Endodermal cell (in vitro differentiated cells): ENCODE data around the gene NUDT19. TPM values are rescaled to one million over a fixed set of nuclear protein-coding genes. Genes with fewer than 3 reads are reported as not detected.

Source experiments
- DNase-seq: peaks from one replicate; pipeline ENCODE4 v3.0.0-alpha.2; 2017
- H3K27ac ChIP-seq: 2 replicates; pipeline ENCODE4 v1.5.1; 2013; ENCODE audit warnings: mild to moderate bottlenecking, low read depth, low read length, moderate library complexity
- H3K27me3 ChIP-seq: 2 replicates; pipeline ENCODE4 v1.6.1; 2013; ENCODE audit warnings: mild to moderate bottlenecking, low read length, moderate library complexity; ENCODE audit not compliant: insufficient read depth, control insufficient read depth, poor library complexity, severe bottlenecking
- H3K36me3 ChIP-seq: 2 replicates; pipeline ENCODE4 v1.7.0; 2013; ENCODE audit warnings: mild to moderate bottlenecking, low read length, moderate library complexity; ENCODE audit not compliant: control insufficient read depth, insufficient read depth
- H3K4me1 ChIP-seq: one replicate; pipeline ENCODE4 v1.7.0; 2013; ENCODE audit warnings: low read length; ENCODE audit not compliant: control insufficient read depth, insufficient read depth
- H3K4me3 ChIP-seq: 2 replicates; pipeline ENCODE4 v1.5.1; 2013; ENCODE audit warnings: mild to moderate bottlenecking, low read length, moderate library complexity
- H3K9ac ChIP-seq: 2 replicates; pipeline ENCODE4 v1.6.1; 2013; ENCODE audit warnings: mild to moderate bottlenecking, low read length, moderate library complexity; ENCODE audit not compliant: poor library complexity, severe bottlenecking; ENCODE audit errors: extremely low read depth
- H3K9me3 ChIP-seq: 2 replicates; pipeline ENCODE4 v1.6.1; 2013; ENCODE audit warnings: mild to moderate bottlenecking, low read length, moderate library complexity; ENCODE audit not compliant: control insufficient read depth
- H3K27ac Mint-ChIP-seq: 2 replicates; pipeline ENCODE4 v1.8.0; 2020; ENCODE audit warnings: mixed read lengths
- H3K27me3 Mint-ChIP-seq: 2 replicates; pipeline ENCODE4 v1.8.0; 2021; ENCODE audit warnings: mild to moderate bottlenecking, mixed read lengths; ENCODE audit not compliant: insufficient read depth
- H3K36me3 Mint-ChIP-seq: 2 replicates; pipeline ENCODE4 v1.8.0; 2020; ENCODE audit warnings: low read depth, mixed read lengths
- H3K4me1 Mint-ChIP-seq: 2 replicates; pipeline ENCODE4 v1.8.0; 2020; ENCODE audit warnings: mixed read lengths
- H3K4me3 Mint-ChIP-seq: 2 replicates; pipeline ENCODE4 v1.8.0; 2020; ENCODE audit warnings: mild to moderate bottlenecking, moderate library complexity, mixed read lengths
- H3K9me3 Mint-ChIP-seq: 2 replicates; pipeline ENCODE4 v1.8.0; 2020; ENCODE audit warnings: mild to moderate bottlenecking, mixed read lengths
- CTCF ChIP-seq: fragments of 200-600 bp; sonication (generic); conservative IDR thresholded peaks from 2 replicates; pipeline ENCODE4 v1.5.0; 2021; ENCODE audit warnings: antibody characterized with exemption, mild to moderate bottlenecking
- WGBS, 2 experiments: methylation state at CpG; one replicate each; pipeline versions ENCODE4 v1.1.5 to v1.1.7; 2013; ENCODE audit warnings: missing lambda C conversion rate in 2 of 2, mixed read lengths in 1 of 2; ENCODE audit not compliant: insufficient coverage in 1 of 2, insufficient read length in 1 of 2; 5-methylcytosine and 5-hydroxymethylcytosine counted together
- long read RNA-seq, 4 experiments: library from polyadenylated mRNA in 2 of 4; library from RNA in 1 of 4; library from capped mRNA in 1 of 4; stranded (forward) in 3 of 4; unstranded in 1 of 4; transcript quantifications; one replicate each; pipeline ENCODE4 v2.0.0, GENCODE V29; 2020 to 2021; ENCODE audit warnings: inconsistent platforms in 1 of 4
- polyA plus RNA-seq, 2 experiments: library from polyadenylated mRNA; stranded (reverse); fragments of 50-300 nt; gene quantifications; one replicate each; pipeline ENCODE4 v1.2.3, GENCODE V29; 2013
- total RNA-seq, 2 donors: library from RNA; stranded (reverse); fragmentation: NEBNext Ultra II Directional in 1 of 2; extraction: Animal tissue kit (Norgen Biotek cat#: 25700) in 1 of 2; gene quantifications; 2 replicates in 1 of 2; 3 replicates in 1 of 2; pipeline ENCODE4 v1.2.1, GENCODE V29; 2021

NUDT19 gene
- total RNA-seq, result 1 to 10 TPM; 5.8 to 6.8 TPM
- polyA plus RNA-seq (2013, experiment 1 of 2), result 4.3 TPM
- 5.0 TPM for polyA plus RNA-seq (2013, experiment 2 of 2)
- long read RNA-seq, experiment 1, partial matches to known transcripts, result 0 of 1 reads
- long read RNA-seq, experiment 1, other reads (novel, unspliced or antisense), result 1 of 1 reads
- long read RNA-seq, experiment 2, partial matches to known transcripts, result 0 of 3 reads
- long read RNA-seq, experiment 2, other reads (novel, unspliced or antisense), result 0 of 3 reads
- long read RNA-seq, experiment 3, partial matches to known transcripts, result 0 of 4 reads
- long read RNA-seq, experiment 3, other reads (novel, unspliced or antisense), result 1 of 4 reads
- long read RNA-seq, experiment 4, result 0 reads

GRCh38 chr19:32691291-32691951 lies at the start of gene NUDT19:
Gene NUDT19, plus strand, starts transcription at chr19:32691821. Its CDS starts 140 bp downstream, at chr19:32691961.
- H3K27me3 ChIP-seq, result no peaks in the 10 kb centered on the region
- Mint-ChIP-seq H3K27me3 (peaks cover 5% of the 10 kb centered on the region), H3K36me3 (peaks cover 15% of the 10 kb centered on the region), H3K4me3 (peak within 1 kb of the TSS; percentile 52), H3K27ac (no peak within 1 kb of the TSS), H3K9me3 (peaks cover 12% of the 10 kb centered on the region), H3K4me1 (peaks cover 23% of the 10 kb centered on the region)
- no peaks in the 10 kb centered on the region for H3K36me3 ChIP-seq
- 37 to 45% methylated on average over 23 to 32 of the region's 32 CpGs for WGBS, 2 experiments
- no peak for TF ChIP-seq CTCF
- H3K9me3 ChIP-seq, result peaks cover 14% of the 10 kb centered on the region
- no peak for DNase-seq
- H3K27ac ChIP-seq, result no peak within 1 kb of the TSS
- H3K4me1 ChIP-seq, result no peaks in the 10 kb centered on the region
- peak within 1 kb of the TSS; percentile 56 for H3K4me3 ChIP-seq
- no peak within 1 kb of the TSS for H3K9ac ChIP-seq

GRCh38 chr19:32642771-32643170 lies 48.9 kb upstream of the NUDT19 start:
- no peak for DNase-seq
- no peaks in the 10 kb centered on the region for H3K4me1 ChIP-seq
- no peaks in the 10 kb centered on the region for H3K9me3 Mint-ChIP-seq
- no peaks in the 10 kb centered on the region for H3K27me3 Mint-ChIP-seq
- peaks cover 79% of the 10 kb centered on the region for H3K36me3 ChIP-seq
- H3K9ac ChIP-seq, result no peak overlapping the region
- peaks cover 72% of the 10 kb centered on the region for H3K36me3 Mint-ChIP-seq
- H3K4me1 Mint-ChIP-seq, result no peaks in the 10 kb centered on the region
- H3K4me3 ChIP-seq, result no peak overlapping the region
- H3K27ac ChIP-seq, result no peak overlapping the region
- no peaks in the 10 kb centered on the region for H3K9me3 ChIP-seq
- H3K27me3 ChIP-seq, result no peaks in the 10 kb centered on the region
- no peak overlapping the region for H3K4me3 Mint-ChIP-seq
- no peak overlapping the region for H3K27ac Mint-ChIP-seq
- WGBS, 2 experiments, result 95 to 96% methylated on average over 8 to 11 of the region's 12 CpGs
- TF ChIP-seq CTCF, result no peak

GRCh38 chr19:32646556-32646955 lies 45.1 kb upstream of the NUDT19 start:
- Histone ChIP-seq H3K9me3 (no peaks in the 10 kb centered on the region), H3K36me3 (peaks cover 62% of the 10 kb centered on the region), H3K4me3 (no peak overlapping the region), H3K9ac (no peak overlapping the region), H3K4me1 (no peaks in the 10 kb centered on the region), H3K27ac (no peak overlapping the region), H3K27me3 (no peaks in the 10 kb centered on the region)
- Mint-ChIP-seq H3K4me3 (no peak overlapping the region), H3K27ac (no peak overlapping the region), H3K9me3 (no peaks in the 10 kb centered on the region), H3K27me3 (no peaks in the 10 kb centered on the region), H3K4me1 (peaks cover under 1% of the 10 kb centered on the region), H3K36me3 (peaks cover 58% of the 10 kb centered on the region)
- no peak for DNase-seq
- no peak for TF ChIP-seq CTCF
- 92 to 100% methylated on average over 3 to 6 of the region's 6 CpGs for WGBS, 2 experiments
